Activated CD8-positive, alpha-beta memory T cell treated with anti-CD3 and anti-CD28 coated beads, Interleukin-2, amount 10 ng/mL, durations not matched to agents 7 days and 5 days (primary cell): Measurements from ENCODE around the gene GPR137. TPM values are rescaled to one million over a fixed set of nuclear protein-coding genes. Genes with fewer than 3 reads are reported as not detected.

Experiments used
- ATAC-seq: fragments of 150-1000 bp; cut with Tn5 transposase; one replicate; pipeline ENCODE4 v1.10.0; 2021; ENCODE audit warnings: moderate library complexity
- CTCF ChIA-PET: fragments of 350-600 bp; sonication (Branson Sonifier 250); formaldehyde crosslinking; loops from one replicate; lab custom pipeline; 2021; ENCODE audit warnings: antibody characterized with exemption; lab: Charles Lee
- DNase-seq: peaks from one replicate; pipeline ENCODE4 v3.0.0-alpha.2; 2020
- H3K27ac Mint-ChIP-seq: one replicate; pipeline ENCODE4 v1.8.0; 2021; ENCODE audit warnings: mild to moderate bottlenecking, mixed read lengths
- H3K27me3 Mint-ChIP-seq: one replicate; pipeline ENCODE4 v1.8.0; 2021; ENCODE audit warnings: mixed read lengths
- H3K36me3 Mint-ChIP-seq: one replicate; pipeline ENCODE4 v1.8.0; 2021; ENCODE audit warnings: mild to moderate bottlenecking, mixed read lengths
- H3K4me1 Mint-ChIP-seq: one replicate; pipeline ENCODE4 v1.8.0; 2021; ENCODE audit warnings: mixed read lengths
- H3K4me3 Mint-ChIP-seq: one replicate; pipeline ENCODE4 v1.8.0; 2021; ENCODE audit warnings: mild to moderate bottlenecking, moderate library complexity, mixed read lengths
- H3K9me3 Mint-ChIP-seq: one replicate; pipeline ENCODE4 v1.8.0; 2022; ENCODE audit warnings: low read depth, mixed read lengths
- total RNA-seq, 2 experiments: library from RNA; stranded (reverse); gene quantifications; one replicate each; pipeline ENCODE4 v1.2.3, GENCODE V29; 2021

GPR137 gene, protein sequence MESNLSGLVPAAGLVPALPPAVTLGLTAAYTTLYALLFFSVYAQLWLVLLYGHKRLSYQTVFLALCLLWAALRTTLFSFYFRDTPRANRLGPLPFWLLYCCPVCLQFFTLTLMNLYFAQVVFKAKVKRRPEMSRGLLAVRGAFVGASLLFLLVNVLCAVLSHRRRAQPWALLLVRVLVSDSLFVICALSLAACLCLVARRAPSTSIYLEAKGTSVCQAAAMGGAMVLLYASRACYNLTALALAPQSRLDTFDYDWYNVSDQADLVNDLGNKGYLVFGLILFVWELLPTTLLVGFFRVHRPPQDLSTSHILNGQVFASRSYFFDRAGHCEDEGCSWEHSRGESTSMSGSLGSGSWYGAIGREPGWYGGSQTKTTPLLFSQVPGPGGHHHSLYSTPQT
- 10 to 100 TPM; 32.9 to 46.0 TPM for total RNA-seq

DNA sequence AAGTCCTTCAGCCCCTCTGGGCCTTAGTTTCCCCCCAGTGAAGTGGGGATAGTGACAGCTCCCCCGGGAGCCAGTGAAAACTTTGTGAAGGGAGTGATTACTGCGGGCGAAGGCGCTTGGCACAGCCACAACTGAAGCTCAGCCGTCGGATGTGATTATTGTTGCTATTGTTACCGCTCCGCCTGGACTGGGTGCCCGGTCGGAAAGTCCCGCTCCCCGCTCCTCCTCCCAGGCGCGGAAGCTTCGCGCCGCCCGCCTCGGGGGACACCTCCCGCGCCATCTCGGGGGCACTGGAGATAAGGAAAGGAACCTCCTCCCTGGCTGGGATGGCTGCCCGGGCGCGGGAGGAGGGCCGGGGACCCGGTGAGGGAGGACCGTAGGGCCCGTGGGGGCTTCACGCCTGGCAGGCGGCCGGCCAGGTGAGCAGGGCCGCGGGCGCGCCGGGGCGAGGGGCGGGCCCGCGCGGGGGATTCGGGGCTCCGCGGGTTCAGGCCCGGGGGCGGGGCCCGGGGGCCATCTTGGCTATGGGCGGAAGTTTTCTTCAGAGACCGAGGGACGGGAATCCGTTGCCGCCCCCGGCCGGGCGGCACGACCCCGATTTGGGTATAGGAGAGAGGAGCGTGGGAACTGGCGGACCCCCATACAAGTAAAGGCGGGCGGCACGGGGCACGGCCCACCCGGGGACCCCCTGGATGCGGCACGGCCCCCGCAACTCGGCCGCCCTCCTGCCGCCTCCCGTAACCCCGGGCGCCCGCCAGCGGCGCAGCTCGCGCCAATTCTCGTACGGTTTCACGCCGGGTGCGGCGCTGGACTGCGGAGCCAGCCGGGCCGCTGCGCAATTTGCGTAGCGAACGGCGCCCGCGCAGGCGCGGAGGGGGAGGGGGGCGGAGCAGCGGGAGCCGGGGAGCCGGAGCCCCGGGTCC lies at the start of gene GPR137:
Gene GPR137 (plus strand): TSS at position 887 of the 923 bp plus-strand sequence. CDS start 677 bp downstream, outside the sequence.
- H3K27ac Mint-ChIP-seq: peak within 1 kb of the TSS; percentile 89
- peak within 1 kb of the TSS; percentile 79 for H3K4me3 Mint-ChIP-seq
- peaks cover 1% of the 10 kb centered on the region for H3K27me3 Mint-ChIP-seq
- peaks cover 18% of the 10 kb centered on the region for H3K4me1 Mint-ChIP-seq
- DNase-seq (peak; percentile 91), ATAC-seq (peak; percentile 69)
- peaks cover 8% of the 10 kb centered on the region for H3K36me3 Mint-ChIP-seq
- CTCF ChIA-PET: interaction anchor here (1.1 to 15.2 kb wide), 9 partner anchors 13 to 285 kb away, joined by 3 to 188 read pairs (median 10); partner anchors contain the start of genes CATSPERZ, ESRRA, FERMT3 and PLCB3
- H3K9me3 Mint-ChIP-seq: no peaks in the 10 kb centered on the region

DNA sequence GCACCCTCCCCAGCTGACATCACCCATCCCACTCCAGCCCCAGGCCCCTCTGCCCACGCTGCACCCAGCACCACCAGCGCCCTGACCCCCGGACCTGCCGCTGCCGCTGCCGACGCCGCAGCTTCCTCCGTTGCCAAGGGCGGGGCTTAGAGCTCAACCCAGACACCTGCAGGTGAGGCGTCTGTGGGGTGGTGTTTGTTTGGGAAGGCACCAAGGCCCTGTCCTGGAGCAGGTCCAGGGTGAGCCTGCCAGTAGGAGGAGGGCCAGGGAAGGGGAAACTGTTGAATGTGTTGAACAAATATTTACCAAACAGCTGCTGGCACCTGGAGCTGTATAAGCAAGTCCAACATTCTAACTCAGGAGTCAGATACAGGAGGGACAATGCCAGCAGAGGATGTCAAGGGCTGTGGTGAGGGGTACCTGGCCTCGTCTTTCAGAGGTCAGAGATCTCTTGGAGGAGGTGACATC lies 48.1 kb upstream of the GPR137 start:
- H3K36me3 Mint-ChIP-seq: peaks cover 3% of the 10 kb centered on the region
- no peak for DNase-seq
- H3K27ac Mint-ChIP-seq: no peak overlapping the region
- peaks cover 38% of the 10 kb centered on the region for H3K4me1 Mint-ChIP-seq
- H3K9me3 Mint-ChIP-seq: no peaks in the 10 kb centered on the region
- CTCF ChIA-PET: interaction anchor here (1.3 kb wide), 1 partner anchor 11 kb away, joined by 6 read pairs; the partner anchor contains the start of genes NUDT22 and TRPT1
- no peak overlapping the region for H3K4me3 Mint-ChIP-seq
- no peaks in the 10 kb centered on the region for H3K27me3 Mint-ChIP-seq
- ATAC-seq: no peak

DNA sequence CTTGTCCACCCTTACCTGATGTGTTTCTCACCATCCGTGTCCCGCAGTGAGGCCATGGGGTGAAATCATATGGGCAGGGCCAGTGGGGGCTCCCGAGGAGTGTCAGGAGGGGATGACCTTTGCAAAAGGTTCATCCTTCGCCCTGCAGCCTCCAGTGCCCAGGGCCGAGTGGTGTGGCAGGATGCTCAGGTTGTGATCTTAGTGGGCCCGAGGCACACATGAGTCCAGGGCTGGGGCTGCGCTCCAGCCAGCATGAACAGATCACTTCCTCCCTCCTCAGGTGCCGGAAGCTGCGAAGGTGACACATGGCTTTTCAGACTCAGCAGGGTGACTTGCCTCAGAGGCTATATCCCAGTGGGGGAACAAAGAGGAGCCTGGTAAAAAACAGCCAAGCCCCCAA lies 47.6 kb upstream of the GPR137 start:
- no peak for DNase-seq
- H3K36me3 Mint-ChIP-seq: peaks cover 3% of the 10 kb centered on the region
- H3K4me1 Mint-ChIP-seq: peaks cover 41% of the 10 kb centered on the region
- CTCF ChIA-PET: interaction anchor here (2.7 kb wide), 1 partner anchor 11 kb away, joined by 9 read pairs; the partner anchor contains the start of genes NUDT22 and TRPT1
- no peak overlapping the region for H3K4me3 Mint-ChIP-seq
- H3K9me3 Mint-ChIP-seq: no peaks in the 10 kb centered on the region
- no peaks in the 10 kb centered on the region for H3K27me3 Mint-ChIP-seq
- ATAC-seq: no peak
- peak overlapping the region; percentile 21 for H3K27ac Mint-ChIP-seq

DNA sequence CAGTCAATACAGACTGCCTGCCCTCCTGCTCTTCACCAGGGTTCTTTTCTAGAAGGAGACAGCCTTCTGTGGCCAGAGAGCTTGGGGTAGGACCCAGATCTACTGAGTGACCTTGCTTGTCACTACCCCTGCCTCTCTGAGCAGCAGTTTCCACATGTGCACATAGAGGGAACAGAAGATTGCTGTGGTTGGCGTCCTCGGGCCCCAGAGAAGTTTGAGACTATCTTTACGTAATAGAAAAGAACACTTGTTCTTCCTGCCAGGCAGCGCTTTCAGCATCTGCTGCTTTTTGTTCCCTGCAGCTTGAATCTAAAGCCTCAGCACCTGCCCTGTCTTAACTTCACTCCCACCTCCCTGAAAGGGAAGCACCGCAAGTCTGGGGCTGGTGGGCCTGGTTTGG lies 46.6 kb upstream of the GPR137 start:
- Mint-ChIP-seq H3K27me3 (no peaks in the 10 kb centered on the region), H3K4me1 (peaks cover 46% of the 10 kb centered on the region), H3K36me3 (peaks cover 3% of the 10 kb centered on the region), H3K4me3 (no peak overlapping the region), H3K9me3 (no peaks in the 10 kb centered on the region), H3K27ac (peak overlapping the region; percentile 44)
- ATAC-seq: no peak
- CTCF ChIA-PET: interaction anchor here (1.5 to 5.4 kb wide), 4 partner anchors 12 to 66 kb away, joined by 3 to 37 read pairs (median 12); partner anchors contain the start of genes ESRRA, FERMT3, NUDT22 and PLCB3
- no peak for DNase-seq

DNA sequence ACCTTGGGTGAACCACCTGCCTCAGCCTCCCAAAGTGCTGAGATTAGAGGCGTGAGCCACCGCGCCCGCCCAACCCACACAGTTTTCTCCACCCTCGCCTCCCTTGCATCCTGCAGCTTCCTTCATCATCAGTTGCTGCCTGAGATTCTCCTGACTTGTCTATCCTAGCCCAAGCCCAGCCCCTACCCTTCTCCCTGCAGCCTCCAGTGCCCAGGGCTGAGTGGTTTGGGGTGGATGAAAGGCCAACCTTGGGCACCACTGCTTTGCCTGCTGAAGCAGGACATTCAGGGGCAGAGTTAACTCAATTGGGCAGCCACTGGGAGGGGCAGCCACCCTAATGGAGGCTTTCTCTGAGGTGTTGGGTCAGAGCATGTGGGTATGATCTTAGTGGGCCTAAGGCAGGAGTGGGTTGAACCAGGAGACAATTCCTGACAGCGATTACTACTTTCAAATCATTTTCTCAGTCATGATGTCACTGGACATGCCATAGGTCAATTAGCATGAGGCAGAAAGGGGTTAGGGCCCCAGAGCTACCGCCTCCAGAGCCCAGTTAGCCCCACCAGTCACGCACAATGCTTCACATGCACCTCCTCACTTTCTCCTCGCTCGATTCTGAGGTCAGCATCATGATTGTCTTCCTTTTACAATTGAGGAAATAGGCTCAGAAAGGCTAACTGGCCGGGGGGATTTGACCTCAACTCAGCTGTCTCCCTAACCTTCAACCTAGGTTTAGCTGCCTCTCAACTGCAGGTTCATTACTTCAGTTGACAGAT lies 45.8 kb upstream of the GPR137 start:
- ATAC-seq: no peak
- Mint-ChIP-seq H3K36me3 (peaks cover 3% of the 10 kb centered on the region), H3K4me1 (peaks cover 50% of the 10 kb centered on the region), H3K27me3 (no peaks in the 10 kb centered on the region), H3K27ac (peak overlapping the region; percentile 95), H3K9me3 (no peaks in the 10 kb centered on the region), H3K4me3 (peak overlapping the region; percentile 83)
- no peak for DNase-seq
- CTCF ChIA-PET: interaction anchor here (1.5 to 5.4 kb wide), 4 partner anchors 11 to 65 kb away, joined by 3 to 37 read pairs (median 12); partner anchors contain the start of genes ESRRA, FERMT3, NUDT22 and PLCB3

DNA sequence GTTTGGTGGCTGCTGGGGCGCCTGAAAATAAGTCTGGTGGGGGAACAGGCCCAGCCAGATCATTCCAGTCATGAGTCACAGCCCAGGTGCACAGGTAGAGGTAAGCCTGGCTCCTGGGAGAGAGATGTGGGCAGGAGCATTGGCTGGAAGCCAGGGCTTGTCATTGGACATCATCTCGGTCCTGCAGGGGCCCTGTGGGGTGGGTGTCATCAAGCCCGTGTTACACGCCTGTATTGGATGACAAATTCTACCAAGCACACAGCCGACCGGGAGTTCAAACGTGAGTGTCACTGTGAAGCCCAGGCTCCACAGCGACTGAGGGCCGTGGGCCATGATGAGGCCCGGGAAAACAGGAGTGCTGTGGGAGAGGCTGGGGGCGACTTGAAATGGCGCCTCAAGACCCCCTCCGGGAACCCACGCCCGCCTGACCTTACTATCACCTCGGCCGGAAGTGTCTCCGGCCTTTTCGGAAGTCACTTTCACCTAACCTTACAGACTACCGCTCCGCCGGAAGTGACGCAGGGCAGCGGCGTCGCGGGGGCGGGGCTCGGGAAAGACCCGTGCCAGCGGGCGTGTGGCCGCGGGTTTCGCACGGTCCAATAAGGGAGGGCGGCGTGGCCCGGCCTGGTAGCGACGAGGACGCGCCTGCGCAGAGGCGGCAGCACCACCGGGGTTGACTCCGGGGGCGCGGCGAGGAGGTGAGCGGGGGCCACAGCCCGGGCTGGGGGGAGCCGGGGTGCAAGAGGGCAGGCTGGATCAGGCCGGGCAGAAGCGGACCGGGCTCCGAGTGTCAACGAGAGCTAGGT lies 45.0 kb upstream of the GPR137 start, which contains the start of gene FKBP2:
Gene FKBP2 (plus strand): TSS at position 661 of the 806 bp plus-strand sequence. CDS start 1,293 bp downstream, outside the sequence.
- H3K27ac Mint-ChIP-seq: peak within 1 kb of the TSS; percentile 95
- DNase-seq (peak; percentile 98), ATAC-seq (peak; percentile 75)
- CTCF ChIA-PET: interaction anchor here (0.6 to 12.3 kb wide), 16 partner anchors 9 to 1613 kb away, joined by 3 to 146 read pairs (median 6); partner anchors contain the start of genes CATSPERZ, ESRRA, FERMT3 and NUDT22
- H3K9me3 Mint-ChIP-seq: no peaks in the 10 kb centered on the region
- no peaks in the 10 kb centered on the region for H3K27me3 Mint-ChIP-seq
- H3K4me3 Mint-ChIP-seq: peak within 1 kb of the TSS; percentile 83
- peaks cover 3% of the 10 kb centered on the region for H3K36me3 Mint-ChIP-seq
- peaks cover 47% of the 10 kb centered on the region for H3K4me1 Mint-ChIP-seq

DNA sequence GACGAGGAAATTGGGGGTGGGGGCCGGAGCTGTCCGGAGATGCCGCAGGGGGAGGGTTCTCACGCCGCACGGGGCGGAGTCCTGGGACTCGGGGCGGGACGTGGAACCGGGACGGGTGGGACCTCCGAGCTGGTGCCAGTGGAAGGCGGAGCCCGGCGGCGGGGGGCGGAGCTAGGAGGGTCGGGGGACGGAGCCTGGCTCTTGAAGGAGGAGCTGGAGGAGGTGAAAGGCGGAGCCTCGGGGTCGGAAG lies 44.5 kb upstream of the GPR137 start:
- Mint-ChIP-seq H3K27me3 (no peaks in the 10 kb centered on the region), H3K36me3 (peaks cover 3% of the 10 kb centered on the region), H3K4me3 (peak overlapping the region; percentile 83), H3K9me3 (no peaks in the 10 kb centered on the region), H3K4me1 (peaks cover 45% of the 10 kb centered on the region), H3K27ac (peak overlapping the region; percentile 95)
- DNase-seq (no peak), ATAC-seq (peak; percentile 85)
- CTCF ChIA-PET: interaction anchor here (0.6 to 12.3 kb wide), 14 partner anchors 9 to 1613 kb away, joined by 3 to 146 read pairs (median 6); partner anchors contain the start of genes CATSPERZ, ESRRA, FERMT3 and NUDT22

DNA sequence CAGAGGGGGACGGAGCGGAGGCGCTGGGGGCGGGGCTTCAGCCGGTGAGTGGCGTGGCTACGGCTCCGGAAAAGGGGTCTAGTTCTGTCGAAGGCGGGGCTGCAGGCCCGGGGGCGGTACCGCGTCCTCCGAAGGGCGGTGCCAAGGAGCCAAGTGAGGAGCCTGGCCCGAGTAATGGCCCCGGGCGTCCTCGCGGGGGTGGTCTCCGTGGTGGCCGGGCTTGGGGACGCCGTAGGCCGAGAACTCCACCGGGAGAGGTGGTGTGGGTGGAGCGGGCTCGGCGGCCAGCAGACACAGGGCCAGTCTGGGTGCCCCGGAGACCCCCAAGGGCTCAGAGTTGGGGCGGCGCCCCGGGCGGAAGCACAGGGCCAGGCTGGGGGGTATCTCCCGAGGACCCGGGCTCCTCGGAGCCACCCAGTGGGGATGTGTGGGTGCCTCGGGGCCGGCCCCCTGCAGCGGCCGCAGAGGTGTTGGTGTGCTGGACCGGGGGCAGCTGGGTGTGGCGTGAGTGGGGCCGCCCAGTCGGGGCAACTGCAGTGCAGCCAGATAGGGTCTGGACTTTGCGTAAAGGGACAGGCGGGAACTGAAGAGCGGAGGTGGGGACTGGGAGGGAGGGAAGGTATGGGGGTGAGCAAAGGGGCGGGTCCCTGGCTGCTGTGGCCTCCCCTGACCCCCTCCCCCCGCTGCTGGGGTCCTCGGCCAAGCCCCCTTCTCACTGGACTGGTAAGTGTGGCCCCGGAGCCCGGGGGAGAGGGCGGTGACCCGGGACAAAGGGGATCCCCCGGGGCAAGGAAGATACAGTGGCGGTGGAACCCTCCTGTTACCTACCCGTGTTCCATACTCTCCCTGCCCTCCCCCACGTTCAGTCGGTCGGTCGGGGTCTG lies 43.9 kb upstream of the GPR137 start:
- Mint-ChIP-seq H3K27ac (peak overlapping the region; percentile 95), H3K27me3 (no peaks in the 10 kb centered on the region), H3K4me1 (peaks cover 45% of the 10 kb centered on the region), H3K9me3 (no peaks in the 10 kb centered on the region), H3K4me3 (peak overlapping the region; percentile 83), H3K36me3 (peaks cover 3% of the 10 kb centered on the region)
- CTCF ChIA-PET: interaction anchor here (0.6 to 12.3 kb wide), 17 partner anchors 9 to 1614 kb away, joined by 3 to 146 read pairs (median 6); partner anchors contain the start of genes CATSPERZ, ESRRA, FERMT3 and NUDT22
- peak; percentile 7 for ATAC-seq
- peak; percentile 100 for DNase-seq

DNA sequence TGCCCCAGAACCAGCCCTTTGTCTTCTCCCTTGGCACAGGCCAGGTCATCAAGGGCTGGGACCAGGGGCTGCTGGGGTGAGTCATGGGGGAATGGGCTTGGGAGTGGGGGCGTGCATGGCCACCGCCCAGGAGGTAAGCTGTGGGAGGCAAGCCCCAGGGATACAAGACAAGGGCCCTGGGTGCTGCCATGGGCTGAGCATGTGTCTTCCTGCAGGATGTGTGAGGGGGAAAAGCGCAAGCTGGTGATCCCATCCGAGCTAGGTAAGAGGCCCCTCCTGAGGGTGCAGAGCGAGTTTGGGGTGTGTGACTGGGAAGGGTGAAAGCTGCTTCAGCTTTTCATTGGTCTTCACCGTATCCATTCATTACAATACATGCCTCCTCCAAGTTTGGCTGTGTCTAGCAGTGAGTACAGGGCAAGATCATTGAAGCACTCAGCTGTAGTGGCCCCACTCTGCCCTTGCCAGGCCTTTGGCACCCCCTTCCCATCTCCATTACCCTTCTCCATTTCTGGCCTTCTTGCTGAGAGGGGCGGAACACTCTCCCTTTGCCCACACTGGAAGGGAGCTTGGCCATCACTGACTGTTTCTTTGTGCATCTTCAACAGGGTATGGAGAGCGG lies 42.3 kb upstream of the GPR137 start:
- Mint-ChIP-seq H3K4me3 (peak overlapping the region; percentile 30), H3K27ac (peak overlapping the region; percentile 64), H3K27me3 (no peaks in the 10 kb centered on the region), H3K9me3 (no peaks in the 10 kb centered on the region), H3K4me1 (peaks cover 45% of the 10 kb centered on the region), H3K36me3 (no peaks in the 10 kb centered on the region)
- CTCF ChIA-PET: interaction anchor here (0.9 to 12.3 kb wide), 8 partner anchors 7 to 60 kb away, joined by 3 to 146 read pairs (median 7); partner anchors contain the start of genes CATSPERZ, ESRRA, FERMT3 and NUDT22
- DNase-seq (no peak), ATAC-seq (no peak)

DNA sequence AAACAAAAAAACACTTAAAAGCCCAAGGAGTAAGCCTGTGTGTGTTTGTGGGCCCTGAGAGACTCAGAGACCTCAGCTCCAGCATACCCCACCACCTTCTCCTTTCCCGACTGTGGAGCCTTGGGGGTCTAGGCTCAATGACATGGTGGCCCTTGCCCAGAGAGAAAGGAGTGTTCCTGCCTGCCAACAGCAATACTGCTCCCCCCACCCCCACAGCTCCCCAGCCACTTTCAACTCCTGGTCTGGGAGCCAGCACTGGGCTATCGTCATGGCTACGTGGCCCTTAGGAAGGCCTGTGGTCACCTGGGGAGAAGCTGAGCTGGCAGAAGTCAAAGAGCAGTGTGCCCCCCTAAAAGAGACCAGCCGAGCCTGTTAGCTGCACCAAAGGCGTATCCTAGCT lies 41.5 kb upstream of the GPR137 start:
- no peaks in the 10 kb centered on the region for H3K36me3 Mint-ChIP-seq
- no peak overlapping the region for H3K4me3 Mint-ChIP-seq
- ATAC-seq (no peak), DNase-seq (no peak)
- CTCF ChIA-PET: interaction anchor here (0.7 to 12.3 kb wide), 10 partner anchors 12 to 74 kb away, joined by 3 to 146 read pairs (median 5); partner anchors contain the start of genes BAD, CATSPERZ, ESRRA and FERMT3
- H3K9me3 Mint-ChIP-seq: no peaks in the 10 kb centered on the region
- no peaks in the 10 kb centered on the region for H3K27me3 Mint-ChIP-seq
- peaks cover 42% of the 10 kb centered on the region for H3K4me1 Mint-ChIP-seq
- no peak overlapping the region for H3K27ac Mint-ChIP-seq
